Activated CD4-positive, alpha-beta T cell treated with anti-CD3 and anti-CD28 coated beads, Interleukin-2, amount 10 ng/mL, durations not matched to agents 24 days and 14 days (primary cell): ENCODE data around the gene BBS7. TPM values are rescaled to one million over a fixed set of nuclear protein-coding genes. Genes with fewer than 3 reads are reported as not detected.
A peak's percentile ranks its signal among the peaks of the same experiment; 100 is the strongest.

Experiments
- DNase-seq: peaks from one replicate; pipeline ENCODE4 v3.0.0; 2022
- H3K27ac Mint-ChIP-seq: one replicate; pipeline ENCODE4 v1.8.0; 2022; ENCODE audit warnings: mild to moderate bottlenecking, mixed read lengths
- H3K27me3 Mint-ChIP-seq: one replicate; pipeline ENCODE4 v1.8.0; 2022; ENCODE audit warnings: mixed read lengths
- H3K36me3 Mint-ChIP-seq: one replicate; pipeline ENCODE4 v1.8.0; 2022; ENCODE audit warnings: low read depth, mild to moderate bottlenecking, mixed read lengths
- H3K4me1 Mint-ChIP-seq: one replicate; pipeline ENCODE4 v1.8.0; 2021; ENCODE audit warnings: mixed read lengths
- H3K4me3 Mint-ChIP-seq: one replicate; pipeline ENCODE4 v1.8.0; 2022; ENCODE audit warnings: mild to moderate bottlenecking, moderate library complexity, mixed read lengths
- H3K9me3 Mint-ChIP-seq: one replicate; pipeline ENCODE4 v1.8.0; 2021; ENCODE audit warnings: mixed read lengths
- intact Hi-C: fragments of 100-400 bp; cut with micrococcal nuclease; formaldehyde crosslinking; loops from one replicate; pipeline ENCODE4 v1.15.1; 2023
- total RNA-seq: library from RNA; stranded (reverse); gene quantifications from 2 replicates; pipeline ENCODE4 v1.2.3, GENCODE V29; 2022

Gene BBS7
- total RNA-seq, 1 donor from 2014 or later = 18.3 TPM

- peak overlapping the region; percentile 6 for H3K4me3 Mint-ChIP-seq
- H3K9me3 Mint-ChIP-seq = no peaks in the 10 kb centered on the region
- peaks cover 63% of the 10 kb centered on the region for H3K36me3 Mint-ChIP-seq
- intact Hi-C loops = no loop called here
- H3K27ac Mint-ChIP-seq = peak overlapping the region; percentile 21
- H3K4me1 Mint-ChIP-seq = peaks cover 45% of the 10 kb centered on the region
- DNase-seq = no peak
- H3K27me3 Mint-ChIP-seq = no peaks in the 10 kb centered on the region
These were observed 50.9 kb downstream of the BBS7 start for GRCh38 chr4:121819216-121819965.

DNA sequence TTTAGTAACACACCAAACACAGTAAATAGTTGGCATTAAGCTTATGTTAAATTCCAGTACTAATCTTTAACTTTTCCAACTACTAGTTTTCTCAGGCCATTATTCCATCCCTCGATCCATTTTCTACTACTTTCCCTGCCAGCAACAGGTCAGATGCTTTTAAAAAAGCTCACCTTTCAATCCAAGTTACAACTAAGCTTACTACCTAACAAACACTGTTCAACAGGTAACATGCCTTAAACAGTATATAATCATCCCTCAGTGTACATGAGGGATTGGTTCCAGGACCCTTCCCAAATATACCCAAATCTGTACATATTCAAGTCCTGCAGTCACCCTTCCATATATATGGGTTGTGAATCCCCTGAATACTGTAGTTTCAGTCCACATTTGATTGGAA lies 52.1 kb downstream of the BBS7 start:
- no peaks in the 10 kb centered on the region for H3K27me3 Mint-ChIP-seq
- no peak overlapping the region for H3K4me3 Mint-ChIP-seq
- peak overlapping the region; percentile 43 for H3K27ac Mint-ChIP-seq
- H3K9me3 Mint-ChIP-seq = no peaks in the 10 kb centered on the region
- no peak for DNase-seq
- peaks cover 43% of the 10 kb centered on the region for H3K4me1 Mint-ChIP-seq
- intact Hi-C loops = loop anchor here (1.0 kb wide), 1 partner anchor 17 kb away; the partner anchor contains the start of gene EXOSC9
- H3K36me3 Mint-ChIP-seq = peaks cover 66% of the 10 kb centered on the region

DNA sequence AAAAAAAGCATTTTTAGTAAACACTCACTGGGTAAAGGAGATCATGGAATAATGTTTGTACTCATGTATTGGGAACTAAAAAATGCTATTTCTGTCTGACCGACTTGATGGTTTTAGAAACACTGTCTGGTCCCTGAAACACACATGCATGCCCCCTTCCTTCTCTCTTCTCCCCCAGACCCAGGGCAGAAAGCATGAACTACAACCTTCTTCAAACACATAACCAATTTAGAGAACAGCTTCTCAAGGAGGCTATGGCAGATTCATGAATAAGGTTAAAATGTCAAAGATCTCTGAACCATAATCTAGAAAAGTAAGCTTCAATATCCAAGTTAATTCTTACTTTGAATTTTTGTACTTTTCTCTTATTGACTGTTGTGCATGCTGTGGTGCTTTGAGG lies 52.6 kb downstream of the BBS7 start:
- H3K4me1 Mint-ChIP-seq = peaks cover 45% of the 10 kb centered on the region

DNA sequence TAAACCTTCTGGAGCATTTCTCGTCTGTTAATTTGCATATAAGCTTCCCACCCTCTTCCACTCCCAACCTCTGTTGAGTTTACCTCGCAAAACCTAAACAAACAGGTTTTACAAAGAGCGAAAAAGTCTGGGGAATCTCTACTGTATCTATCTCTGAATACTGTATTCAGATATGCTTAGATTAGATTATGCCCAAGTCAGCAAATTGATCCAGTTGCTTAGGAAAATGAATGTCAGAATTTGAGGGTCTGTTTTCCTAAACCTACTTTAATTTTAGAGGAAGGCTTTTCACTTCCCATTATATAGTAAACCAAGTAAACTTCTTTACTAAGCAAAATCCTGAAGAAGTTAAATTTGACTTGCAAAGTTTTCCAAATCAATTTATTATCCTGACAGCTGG lies 53.3 kb downstream of the BBS7 start:
- peaks cover 65% of the 10 kb centered on the region for H3K36me3 Mint-ChIP-seq
- intact Hi-C loops = no loop called here

More for the DNA sequence above, 52.6 kb downstream of the BBS7 start:
- H3K9me3 Mint-ChIP-seq = no peaks in the 10 kb centered on the region
- H3K27me3 Mint-ChIP-seq = no peaks in the 10 kb centered on the region
- peaks cover 68% of the 10 kb centered on the region for H3K36me3 Mint-ChIP-seq
- H3K4me3 Mint-ChIP-seq = no peak overlapping the region
- DNase-seq = no peak
- intact Hi-C loops = loop anchor here (1.0 kb wide), 1 partner anchor 16 kb away; the partner anchor contains the start of gene EXOSC9
- H3K27ac Mint-ChIP-seq = peak overlapping the region; percentile 0

GRCh38 chr4:121814756-121815155 lies 55.5 kb downstream of the BBS7 start:
- H3K27me3 Mint-ChIP-seq = no peaks in the 10 kb centered on the region
- intact Hi-C loops = no loop called here
- peaks cover 39% of the 10 kb centered on the region for H3K4me1 Mint-ChIP-seq
- H3K4me3 Mint-ChIP-seq = no peak overlapping the region
- no peak overlapping the region for H3K27ac Mint-ChIP-seq
- H3K9me3 Mint-ChIP-seq = no peaks in the 10 kb centered on the region
- no peak for DNase-seq
- peaks cover 70% of the 10 kb centered on the region for H3K36me3 Mint-ChIP-seq

More for the DNA sequence above, 53.3 kb downstream of the BBS7 start:
- peaks cover 40% of the 10 kb centered on the region for H3K4me1 Mint-ChIP-seq
- H3K27me3 Mint-ChIP-seq = no peaks in the 10 kb centered on the region
- H3K4me3 Mint-ChIP-seq = no peak overlapping the region
- DNase-seq = no peak
- no peak overlapping the region for H3K27ac Mint-ChIP-seq
- no peaks in the 10 kb centered on the region for H3K9me3 Mint-ChIP-seq

DNA sequence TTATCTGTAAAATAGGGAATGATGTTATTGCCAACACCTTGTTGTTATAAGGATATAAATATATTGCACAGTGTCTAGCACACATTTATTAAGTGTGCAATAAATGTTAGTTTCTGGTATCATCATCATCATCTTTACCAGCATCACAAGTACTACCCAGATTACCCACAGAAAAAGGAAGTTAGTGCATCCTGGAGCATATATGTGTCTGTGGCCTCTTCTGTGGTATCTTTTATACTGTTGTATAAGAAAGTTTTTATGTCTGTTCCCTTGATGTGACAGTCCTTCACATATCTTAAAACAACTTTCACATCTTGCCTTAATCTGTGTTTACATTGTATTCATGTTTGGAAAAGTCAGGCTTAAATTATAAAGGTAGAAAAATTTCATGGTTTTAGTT lies 59.2 kb downstream of the BBS7 start:
- Mint-ChIP-seq H3K27ac (peak overlapping the region; percentile 25), H3K4me1 (peaks cover 20% of the 10 kb centered on the region), H3K36me3 (peaks cover 59% of the 10 kb centered on the region), H3K9me3 (no peaks in the 10 kb centered on the region), H3K27me3 (no peaks in the 10 kb centered on the region), H3K4me3 (no peak overlapping the region)
- intact Hi-C loops = no loop called here
- DNase-seq = no peak

DNA sequence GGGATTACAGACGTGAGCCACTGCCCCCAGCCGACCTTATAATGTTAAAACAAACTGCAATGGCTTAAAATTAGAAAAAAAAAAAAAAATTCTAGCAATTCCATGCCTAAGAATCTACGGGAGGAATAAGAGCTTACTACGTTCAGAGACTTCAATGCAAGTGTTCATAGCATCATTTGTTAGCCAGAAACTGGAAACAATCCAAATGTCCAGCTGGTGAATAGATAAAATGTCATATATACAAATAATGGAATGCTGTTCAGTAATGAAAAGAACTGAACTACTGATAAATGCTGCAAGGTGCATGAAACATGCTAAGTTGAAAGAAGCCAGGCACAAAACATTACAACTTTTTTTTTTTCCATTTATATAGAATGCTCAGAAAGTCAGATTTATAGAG lies 63.9 kb downstream of the BBS7 start:
- intact Hi-C loops = loop anchor here (10.0 kb wide), 1 partner anchor 552 kb away; no protein-coding TSS in a partner anchor
- H3K27me3 Mint-ChIP-seq = no peaks in the 10 kb centered on the region
- H3K27ac Mint-ChIP-seq = no peak overlapping the region

DNA sequence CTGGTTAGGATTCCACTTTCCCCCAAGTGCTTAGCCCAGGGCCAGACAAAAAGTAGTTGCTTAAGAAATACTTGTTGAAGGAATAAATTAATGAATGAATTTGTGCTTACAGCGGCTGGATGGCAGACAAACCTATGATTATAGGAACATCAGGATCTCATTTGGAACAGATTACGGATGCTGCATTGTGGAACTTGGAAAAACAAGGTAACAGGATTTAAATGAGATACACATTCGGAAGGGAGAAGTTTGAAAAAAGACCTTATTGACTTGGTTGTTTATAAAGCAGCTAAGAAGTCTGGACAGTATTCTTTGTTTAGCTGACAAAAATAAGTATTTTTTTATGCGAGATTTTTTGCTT lies 68.6 kb downstream of the BBS7 start:
- H3K4me1 Mint-ChIP-seq = peaks cover 45% of the 10 kb centered on the region
- peaks cover 33% of the 10 kb centered on the region for H3K36me3 Mint-ChIP-seq
- DNase-seq = no peak
- H3K9me3 Mint-ChIP-seq = no peaks in the 10 kb centered on the region
- peak overlapping the region; percentile 83 for H3K4me3 Mint-ChIP-seq
- peaks cover 3% of the 10 kb centered on the region for H3K27me3 Mint-ChIP-seq
- intact Hi-C loops = loop anchor here (1.0 to 10.0 kb wide), 5 partner anchors 17 to 611 kb away; partner anchors contain the start of genes ANXA5 and CCNA2
- H3K27ac Mint-ChIP-seq = peak overlapping the region; percentile 96

More for the DNA sequence above, 63.9 kb downstream of the BBS7 start:
- no peak overlapping the region for H3K4me3 Mint-ChIP-seq
- peaks cover 30% of the 10 kb centered on the region for H3K4me1 Mint-ChIP-seq
- DNase-seq = no peak
- H3K36me3 Mint-ChIP-seq = peaks cover 59% of the 10 kb centered on the region
- no peaks in the 10 kb centered on the region for H3K9me3 Mint-ChIP-seq

GRCh38 chr4:121800961-121801714 lies 69.1 kb downstream of the BBS7 start, which contains the start of gene EXOSC9:
Gene EXOSC9, plus strand, starts transcription at chr4:121801323. Its CDS starts 102 bp downstream, at chr4:121801425.
- peaks cover 3% of the 10 kb centered on the region for H3K27me3 Mint-ChIP-seq
- H3K4me3 Mint-ChIP-seq = peak within 1 kb of the TSS; percentile 83
- intact Hi-C loops = loop anchor here (1.0 to 10.0 kb wide), 5 partner anchors 17 to 611 kb away; partner anchors contain the start of genes ANXA5 and CCNA2

GRCh38 chr4:121800638-121800960 lies 69.7 kb downstream of the BBS7 start:
- no peaks in the 10 kb centered on the region for H3K9me3 Mint-ChIP-seq
- DNase-seq = no peak
- peak overlapping the region; percentile 83 for H3K4me3 Mint-ChIP-seq
- intact Hi-C loops = loop anchor here (2.0 to 10.0 kb wide), 2 partner anchors 104 to 546 kb away; partner anchors contain the start of gene ANXA5
- peaks cover 50% of the 10 kb centered on the region for H3K4me1 Mint-ChIP-seq
- peaks cover 3% of the 10 kb centered on the region for H3K27me3 Mint-ChIP-seq
- H3K36me3 Mint-ChIP-seq = peaks cover 28% of the 10 kb centered on the region
- peak overlapping the region; percentile 96 for H3K27ac Mint-ChIP-seq

More at GRCh38 chr4:121800961-121801714, 69.1 kb downstream of the BBS7 start, which contains the start of gene EXOSC9:
- Mint-ChIP-seq H3K9me3 (no peaks in the 10 kb centered on the region), H3K36me3 (peaks cover 28% of the 10 kb centered on the region), H3K27ac (peak within 1 kb of the TSS; percentile 96), H3K4me1 (peaks cover 47% of the 10 kb centered on the region)
- DNase-seq = peak; percentile 99

DNA sequence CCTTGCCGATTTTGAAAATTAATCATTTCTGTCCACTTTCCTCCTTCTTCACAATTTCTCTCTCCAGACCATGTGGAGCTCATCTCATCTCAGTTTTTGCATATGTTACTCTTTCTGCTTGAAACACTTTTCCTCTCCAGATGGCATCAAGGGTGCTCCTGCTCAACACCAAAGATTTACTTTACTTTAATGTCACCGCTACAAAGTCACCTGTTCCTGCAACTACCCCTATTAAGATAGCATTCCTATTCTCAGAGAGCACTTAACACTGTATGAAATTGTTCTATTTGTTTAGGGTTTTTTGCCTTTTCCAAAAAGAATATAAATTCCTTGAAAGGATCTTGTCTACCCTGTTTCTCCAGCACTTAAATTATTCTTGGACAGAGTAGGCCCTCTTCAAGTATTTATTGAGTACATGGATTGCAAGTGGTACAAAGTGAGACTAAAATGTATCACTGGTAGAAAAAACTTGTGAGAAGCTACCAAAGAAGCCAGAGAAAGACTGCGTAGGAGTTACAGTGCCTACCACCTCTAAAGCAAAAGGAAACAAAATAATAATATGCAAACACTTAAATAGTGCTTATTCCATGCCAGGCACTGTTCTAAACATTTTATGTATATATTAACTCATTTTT lies 70.3 kb downstream of the BBS7 start:
- peak overlapping the region; percentile 83 for H3K4me3 Mint-ChIP-seq
- DNase-seq = no peak
- peaks cover 50% of the 10 kb centered on the region for H3K4me1 Mint-ChIP-seq
- H3K27ac Mint-ChIP-seq = peak overlapping the region; percentile 96
- intact Hi-C loops = loop anchor here (2.0 to 10.0 kb wide), 3 partner anchors 103 to 645 kb away; partner anchors contain the start of gene ANXA5
- no peaks in the 10 kb centered on the region for H3K9me3 Mint-ChIP-seq
- H3K36me3 Mint-ChIP-seq = peaks cover 23% of the 10 kb centered on the region
- peaks cover 3% of the 10 kb centered on the region for H3K27me3 Mint-ChIP-seq

DNA sequence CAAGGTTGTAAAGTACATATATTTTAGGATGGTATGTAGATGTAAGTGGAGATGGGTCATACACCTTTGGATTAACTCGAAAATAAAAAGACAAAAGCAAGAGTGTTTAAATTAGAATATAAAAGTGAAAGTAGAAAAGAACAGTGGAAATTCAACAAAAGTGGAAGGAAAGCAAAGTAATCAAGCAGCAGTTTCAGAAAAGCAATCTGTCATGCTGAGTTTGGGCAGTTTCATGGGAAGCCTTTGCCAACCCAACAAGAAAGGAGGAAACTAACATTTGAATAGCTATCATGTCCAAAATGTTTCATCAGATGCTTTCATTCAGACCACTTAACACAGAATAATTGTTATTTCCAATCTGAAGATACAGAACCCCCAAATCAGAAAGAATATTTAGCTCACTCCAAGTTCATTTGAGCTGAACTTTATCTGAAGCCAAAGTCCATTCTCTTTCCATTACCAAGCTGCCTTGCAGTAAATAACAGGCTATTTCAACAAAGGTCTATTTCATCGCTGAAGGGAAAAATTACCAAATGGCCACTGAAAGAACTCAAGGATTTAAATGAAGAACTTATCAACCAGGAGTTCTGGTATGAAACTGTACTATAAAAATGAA lies 71.0 kb downstream of the BBS7 start:
- DNase-seq = no peak
- Mint-ChIP-seq H3K4me3 (peak overlapping the region; percentile 83), H3K27me3 (peaks cover 3% of the 10 kb centered on the region), H3K9me3 (no peaks in the 10 kb centered on the region), H3K36me3 (peaks cover 18% of the 10 kb centered on the region), H3K4me1 (peaks cover 45% of the 10 kb centered on the region), H3K27ac (peak overlapping the region; percentile 62)
- intact Hi-C loops = loop anchor here (10.0 kb wide), 1 partner anchor 645 kb away; no protein-coding TSS in a partner anchor

- Mint-ChIP-seq H3K27me3 (peaks cover 3% of the 10 kb centered on the region), H3K36me3 (peaks cover 2% of the 10 kb centered on the region), H3K27ac (no peak overlapping the region), H3K4me3 (peak overlapping the region; percentile 1), H3K9me3 (no peaks in the 10 kb centered on the region), H3K4me1 (peaks cover 30% of the 10 kb centered on the region)
- no peak for DNase-seq
- intact Hi-C loops = loop anchor here (10.0 kb wide), 1 partner anchor 641 kb away; no protein-coding TSS in a partner anchor
These were observed 74.0 kb downstream of the BBS7 start for GRCh38 chr4:121796283-121796682.
